ENCODE results near the gene ZDHHC11. TPM values are rescaled to one million over a fixed set of nuclear protein-coding genes. Genes with fewer than 3 reads are reported as not detected.
"Not testable (repeated sequence)": the region's sequence is repeated elsewhere in the genome, so short reads cannot be mapped to it uniquely, and the experiment has no call there.

Gene ZDHHC11
- total RNA-seq, 1 donor from 2014 or later, result 73.0 TPM

- DNase-seq; H3K4me3 Mint-ChIP-seq (ENCODE audit: unreplicated experiment); H3K36me3 Mint-ChIP-seq (ENCODE audit: unreplicated experiment); H3K27me3 Mint-ChIP-seq (ENCODE audit: unreplicated experiment); H3K27ac Mint-ChIP-seq (ENCODE audit: unreplicated experiment); H3K9me3 Mint-ChIP-seq (ENCODE audit: unreplicated experiment); H3K4me1 Mint-ChIP-seq (ENCODE audit: low read depth, unreplicated experiment): not testable (repeated sequence)
These were observed 16.8 kb downstream of the ZDHHC11 start for GRCh38 chr5:834013-834412.

GRCh38 chr5:828194-828593 lies 22.6 kb downstream of the ZDHHC11 start:
- not testable (repeated sequence) for H3K9me3 Mint-ChIP-seq (ENCODE audit: unreplicated experiment); H3K4me1 Mint-ChIP-seq (ENCODE audit: low read depth, unreplicated experiment); H3K4me3 Mint-ChIP-seq (ENCODE audit: unreplicated experiment); DNase-seq; H3K27ac Mint-ChIP-seq (ENCODE audit: unreplicated experiment); H3K27me3 Mint-ChIP-seq (ENCODE audit: unreplicated experiment)
- peaks cover 11% of the 10 kb centered on the region for H3K36me3 Mint-ChIP-seq (ENCODE audit: unreplicated experiment)

GRCh38 chr5:825544-825943 lies 25.2 kb downstream of the ZDHHC11 start:
- peaks cover 22% of the 10 kb centered on the region for H3K36me3 Mint-ChIP-seq (ENCODE audit: unreplicated experiment)
- not testable (repeated sequence) for H3K27ac Mint-ChIP-seq (ENCODE audit: unreplicated experiment); H3K27me3 Mint-ChIP-seq (ENCODE audit: unreplicated experiment); H3K4me3 Mint-ChIP-seq (ENCODE audit: unreplicated experiment); H3K9me3 Mint-ChIP-seq (ENCODE audit: unreplicated experiment); H3K4me1 Mint-ChIP-seq (ENCODE audit: low read depth, unreplicated experiment); DNase-seq

- no peak overlapping the region for H3K27ac Mint-ChIP-seq (ENCODE audit: unreplicated experiment)
- H3K36me3 Mint-ChIP-seq (ENCODE audit: unreplicated experiment), result peaks cover 22% of the 10 kb centered on the region
- H3K9me3 Mint-ChIP-seq (ENCODE audit: unreplicated experiment), result peaks cover 2% of the 10 kb centered on the region
- no peak for DNase-seq
- H3K27me3 Mint-ChIP-seq (ENCODE audit: unreplicated experiment), result peaks cover 3% of the 10 kb centered on the region
- peaks cover 2% of the 10 kb centered on the region for H3K4me1 Mint-ChIP-seq (ENCODE audit: low read depth, unreplicated experiment)
- no peak overlapping the region for H3K4me3 Mint-ChIP-seq (ENCODE audit: unreplicated experiment)
- no peak for TF ChIP-seq CTCF (IDR thresholded peaks at IDR 0.05; ENCODE audit: partially characterized antibody, unreplicated experiment)
These were observed 29.3 kb downstream of the ZDHHC11 start for GRCh38 chr5:821504-821903.

GRCh38 chr5:820245-820644 lies 30.5 kb downstream of the ZDHHC11 start:
- Mint-ChIP-seq H3K27me3 (ENCODE audit: unreplicated experiment) (peaks cover 3% of the 10 kb centered on the region), H3K4me3 (ENCODE audit: unreplicated experiment) (no peak overlapping the region), H3K36me3 (ENCODE audit: unreplicated experiment) (peaks cover 30% of the 10 kb centered on the region), H3K4me1 (ENCODE audit: low read depth, unreplicated experiment) (peaks cover 2% of the 10 kb centered on the region), H3K27ac (ENCODE audit: unreplicated experiment) (no peak overlapping the region), H3K9me3 (ENCODE audit: unreplicated experiment) (peaks cover 8% of the 10 kb centered on the region)
- TF ChIP-seq CTCF (IDR thresholded peaks at IDR 0.05; ENCODE audit: partially characterized antibody, unreplicated experiment), result no peak
- DNase-seq, result no peak

- Mint-ChIP-seq H3K9me3 (ENCODE audit: unreplicated experiment) (peaks cover 8% of the 10 kb centered on the region), H3K4me3 (ENCODE audit: unreplicated experiment) (no peak overlapping the region), H3K27me3 (ENCODE audit: unreplicated experiment) (peaks cover 3% of the 10 kb centered on the region), H3K4me1 (ENCODE audit: low read depth, unreplicated experiment) (peaks cover 2% of the 10 kb centered on the region), H3K27ac (ENCODE audit: unreplicated experiment) (no peak overlapping the region), H3K36me3 (ENCODE audit: unreplicated experiment) (peaks cover 30% of the 10 kb centered on the region)
- TF ChIP-seq CTCF (IDR thresholded peaks at IDR 0.05; ENCODE audit: partially characterized antibody, unreplicated experiment), result no peak
- no peak for DNase-seq
These were observed 31.7 kb downstream of the ZDHHC11 start for GRCh38 chr5:819078-819477.

- H3K9me3 Mint-ChIP-seq (ENCODE audit: unreplicated experiment), result peaks cover 8% of the 10 kb centered on the region
These were observed 34.6 kb downstream of the ZDHHC11 start for GRCh38 chr5:816176-816575.

More at GRCh38 chr5:816176-816575, 34.6 kb downstream of the ZDHHC11 start:
- no peak for DNase-seq
- Mint-ChIP-seq H3K27ac (ENCODE audit: unreplicated experiment) (peak overlapping the region; percentile 64), H3K27me3 (ENCODE audit: unreplicated experiment) (peaks cover 3% of the 10 kb centered on the region), H3K4me1 (ENCODE audit: low read depth, unreplicated experiment) (peaks cover 2% of the 10 kb centered on the region), H3K4me3 (ENCODE audit: unreplicated experiment) (no peak overlapping the region), H3K36me3 (ENCODE audit: unreplicated experiment) (peaks cover 16% of the 10 kb centered on the region)
- TF ChIP-seq CTCF (IDR thresholded peaks at IDR 0.05; ENCODE audit: partially characterized antibody, unreplicated experiment), result no peak

Data from glutamatergic neuron (in vitro differentiated cells).